T follicular helper cell (primary cell): Measurements from ENCODE around the gene AMPD3.

Source experiments
- DNase-seq: peaks from one replicate; pipeline ENCODE4 v3.0.0-alpha.2; 2020; ENCODE audit warnings: low read depth

AMPD3 gene

GRCh38 chr11:10504490-10504889 lies 49.4 kb downstream of the AMPD3 start:
- DNase-seq = no peak

- DNase-seq = no peak
Measured at GRCh38 chr11:10505278-10506007, 50.4 kb downstream of the AMPD3 start.

- DNase-seq = no peak
Measured at GRCh38 chr11:10506008-10506370, 50.9 kb downstream of the AMPD3 start.

- no peak for DNase-seq
Measured at GRCh38 chr11:10511181-10511621, 56.1 kb downstream of the AMPD3 start.

- no peak for DNase-seq
Measured at GRCh38 chr11:10514202-10514601, 59.1 kb downstream of the AMPD3 start.

GRCh38 chr11:10514709-10515108 lies 59.6 kb downstream of the AMPD3 start:
- no peak for DNase-seq

GRCh38 chr11:10515418-10515817 lies 60.4 kb downstream of the AMPD3 start:
- DNase-seq = no peak

GRCh38 chr11:10518123-10518522 lies 63.1 kb downstream of the AMPD3 start:
- DNase-seq = no peak

GRCh38 chr11:10518891-10519290 lies 63.8 kb downstream of the AMPD3 start:
- DNase-seq = no peak

GRCh38 chr11:10519630-10520029 lies 64.6 kb downstream of the AMPD3 start:
- no peak for DNase-seq

- no peak for DNase-seq
Measured at GRCh38 chr11:10520562-10520961, 65.5 kb downstream of the AMPD3 start.

GRCh38 chr11:10522276-10522675 lies 67.2 kb downstream of the AMPD3 start:
- no peak for DNase-seq

- no peak for DNase-seq
Measured at GRCh38 chr11:10522921-10523320, 67.9 kb downstream of the AMPD3 start.

GRCh38 chr11:10524471-10524870 lies 69.4 kb downstream of the AMPD3 start:
- DNase-seq = no peak

- no peak for DNase-seq
Measured at GRCh38 chr11:10526974-10527918, 72.2 kb downstream of the AMPD3 start.

GRCh38 chr11:10528121-10528520 lies 73.1 kb downstream of the AMPD3 start:
- no peak for DNase-seq

GRCh38 chr11:10529279-10529678 lies 74.2 kb downstream of the AMPD3 start:
- no peak for DNase-seq

- DNase-seq = no peak
Measured at GRCh38 chr11:10532526-10532925, 77.5 kb downstream of the AMPD3 start.

GRCh38 chr11:10533323-10533722 lies 78.3 kb downstream of the AMPD3 start:
- DNase-seq = no peak

GRCh38 chr11:10534316-10534715 lies 79.3 kb downstream of the AMPD3 start:
- DNase-seq = no peak

GRCh38 chr11:10537600-10537999 lies 82.5 kb downstream of the AMPD3 start:
- DNase-seq = no peak

- no peak for DNase-seq
Measured at GRCh38 chr11:10538924-10539323, 83.9 kb downstream of the AMPD3 start.

GRCh38 chr11:10539339-10539738 lies 84.3 kb downstream of the AMPD3 start:
- DNase-seq = no peak
